NCI-H748 treated with DMSO at 0.1 percent for 48 hours (cell line): ENCODE results near the gene ZPBP.
"Not testable (repeated sequence)": the region's sequence is repeated elsewhere in the genome, so short reads cannot be mapped to it uniquely, and the experiment has no call there.

Experiments
- DNase-seq: peaks from one replicate; lab custom pipeline; 2025; lab: John Stamatoyannopoulos, UW

ZPBP gene

DNA sequence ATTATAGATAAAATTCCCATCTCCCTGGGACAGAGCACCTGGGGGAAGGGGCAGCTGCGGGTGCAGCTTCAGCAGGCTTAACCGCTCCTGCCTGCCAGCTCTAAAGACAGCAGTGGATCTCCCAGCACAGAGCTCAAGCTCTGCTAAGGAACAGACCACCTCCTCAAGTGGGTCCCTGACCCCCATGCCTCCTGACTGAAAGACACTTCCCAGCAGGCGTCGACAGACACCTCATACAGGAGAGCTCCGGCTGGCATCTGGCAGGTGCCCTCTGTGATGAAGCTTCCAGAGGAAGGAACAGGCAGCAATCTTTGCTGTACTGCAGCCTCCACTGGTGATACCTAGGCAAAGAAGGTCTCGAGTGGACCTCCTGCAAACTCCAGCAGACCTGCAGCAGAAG, 51.9 kb downstream of the ZPBP start:
- not testable (repeated sequence) for DNase-seq

DNA sequence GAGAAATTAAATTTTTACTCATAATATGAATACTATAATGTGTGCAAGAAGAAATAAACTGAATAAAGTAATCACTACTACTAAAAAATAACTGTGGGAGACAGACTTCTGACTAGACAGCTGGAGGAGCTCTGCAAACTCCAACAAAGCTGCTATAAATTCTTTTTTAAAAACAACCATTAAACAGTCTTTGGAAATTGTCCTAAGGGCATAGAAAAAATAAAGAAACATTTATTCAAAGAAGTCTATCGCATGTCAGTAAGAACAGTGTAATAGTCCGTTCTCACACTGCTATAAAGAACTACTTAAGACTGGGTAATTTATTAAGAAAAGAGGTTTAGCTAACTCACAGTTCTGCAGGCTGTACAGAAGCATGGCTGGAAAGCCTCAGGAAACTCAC, 56.0 kb downstream of the ZPBP start:
- DNase-seq = no peak

DNA sequence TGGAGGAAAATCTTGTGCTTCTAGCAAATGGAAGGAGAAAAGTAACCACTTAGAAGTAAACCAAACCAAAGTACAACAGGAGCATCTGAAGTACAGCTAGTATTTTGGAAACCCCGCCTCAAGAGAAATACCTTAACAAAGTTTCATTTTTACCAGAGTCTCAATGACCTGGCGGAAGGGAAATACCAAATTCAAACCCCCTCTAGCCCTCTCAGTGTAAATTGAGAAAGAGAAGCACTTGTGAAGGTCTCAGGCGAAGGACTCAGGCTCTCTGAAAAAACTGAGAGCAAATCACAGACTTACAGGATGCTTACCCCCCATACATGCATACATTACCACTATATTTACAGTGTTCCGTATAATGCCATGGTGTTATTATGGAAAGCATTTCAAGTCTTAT, 70.1 kb downstream of the ZPBP start:
- DNase-seq = no peak

DNA sequence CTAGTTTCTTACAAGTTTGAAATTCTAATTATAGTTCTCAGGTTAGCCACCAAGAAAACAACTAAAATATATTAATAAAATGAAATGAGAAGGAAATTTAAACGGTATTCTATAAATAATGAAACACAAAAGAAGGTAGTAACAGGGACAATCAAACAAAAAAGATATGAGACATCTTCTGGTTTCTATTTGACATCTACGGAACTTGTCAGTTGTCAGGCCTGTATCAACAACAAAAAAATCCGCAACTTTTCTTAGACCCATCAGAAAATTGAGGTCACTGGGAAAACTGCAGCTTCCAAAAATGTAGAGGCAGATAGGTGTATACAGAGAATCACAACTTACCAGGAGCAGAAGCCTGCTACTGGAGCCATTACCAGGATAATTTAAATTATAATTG, 70.6 kb downstream of the ZPBP start:
- DNase-seq = no peak

DNA sequence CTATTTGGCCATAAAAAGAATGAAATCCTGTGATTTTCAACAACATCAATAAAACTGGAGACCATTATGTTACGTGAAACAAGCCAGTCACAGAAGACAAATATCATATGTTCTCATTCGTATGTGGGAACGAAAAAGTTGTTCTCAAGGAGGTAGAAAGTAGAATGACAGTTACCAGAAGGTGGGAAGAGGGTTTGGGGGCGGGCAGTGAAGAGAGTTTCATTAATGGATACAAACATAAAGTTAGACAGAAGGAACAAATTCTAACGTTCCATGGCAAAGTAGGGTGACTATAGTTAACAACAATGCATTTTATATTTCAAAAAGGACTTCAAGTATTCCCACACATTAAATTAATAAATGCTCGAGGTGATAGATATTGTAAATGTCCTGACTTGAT, 97.4 kb downstream of the ZPBP start:
- DNase-seq = no peak

DNA sequence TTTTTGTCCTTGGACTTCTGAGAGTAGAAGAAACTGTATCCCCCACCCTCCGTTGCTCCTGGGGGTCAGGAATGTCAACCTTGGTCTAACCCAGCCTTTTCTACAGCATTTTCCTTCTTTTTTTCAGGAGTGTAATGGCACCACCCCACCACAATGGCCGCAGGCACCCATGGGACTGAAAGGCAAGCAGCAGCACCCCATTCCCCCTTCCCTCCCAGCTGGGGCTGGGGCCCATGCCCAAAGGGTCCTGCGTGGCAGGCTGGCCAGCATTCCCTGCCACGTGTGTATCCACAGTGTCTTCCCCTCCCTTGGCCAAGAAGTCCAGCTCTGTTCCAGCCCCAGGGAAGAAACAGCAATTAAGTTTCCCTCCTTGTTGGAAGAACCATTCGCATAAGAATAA, 106.9 kb downstream of the ZPBP start:
- no peak for DNase-seq

DNA sequence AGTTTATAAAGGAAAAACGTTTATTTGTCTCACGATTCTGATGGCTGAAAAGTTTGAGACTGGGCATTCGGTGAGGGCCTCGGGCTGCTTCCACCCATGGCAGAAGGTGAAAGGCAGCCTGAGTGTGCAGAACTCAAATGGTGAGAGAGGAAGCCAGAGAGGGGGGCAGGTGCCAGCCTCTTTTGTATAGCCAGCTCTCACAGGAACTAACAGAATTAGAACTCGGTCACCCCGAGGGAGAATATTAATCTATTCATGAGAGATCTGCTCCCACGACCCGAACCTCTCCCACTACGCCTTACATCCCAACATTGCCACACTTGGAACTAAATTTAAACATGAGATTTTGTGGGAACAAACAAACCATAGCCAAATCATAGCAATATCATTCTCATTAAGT, 112.6 kb downstream of the ZPBP start:
- DNase-seq = no peak

DNA sequence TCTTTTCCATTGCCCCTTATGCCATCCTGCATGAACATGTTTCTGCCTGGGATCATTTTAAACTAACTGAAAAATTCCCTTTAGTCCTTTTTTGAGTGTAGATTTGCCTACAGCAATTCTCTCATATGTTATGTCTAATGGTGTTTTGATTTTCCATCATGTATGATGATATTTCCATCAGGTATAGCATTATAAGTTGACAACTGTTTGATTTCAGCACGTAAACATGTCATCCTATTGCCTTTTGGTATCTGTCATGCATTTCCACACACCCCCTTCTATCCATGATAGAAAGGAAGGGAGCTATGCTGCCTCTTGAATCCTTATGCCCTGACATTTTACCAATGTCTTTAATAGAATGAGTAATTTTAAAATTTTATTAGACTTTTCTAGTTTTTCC, 116.8 kb downstream of the ZPBP start:
- no peak for DNase-seq

DNA sequence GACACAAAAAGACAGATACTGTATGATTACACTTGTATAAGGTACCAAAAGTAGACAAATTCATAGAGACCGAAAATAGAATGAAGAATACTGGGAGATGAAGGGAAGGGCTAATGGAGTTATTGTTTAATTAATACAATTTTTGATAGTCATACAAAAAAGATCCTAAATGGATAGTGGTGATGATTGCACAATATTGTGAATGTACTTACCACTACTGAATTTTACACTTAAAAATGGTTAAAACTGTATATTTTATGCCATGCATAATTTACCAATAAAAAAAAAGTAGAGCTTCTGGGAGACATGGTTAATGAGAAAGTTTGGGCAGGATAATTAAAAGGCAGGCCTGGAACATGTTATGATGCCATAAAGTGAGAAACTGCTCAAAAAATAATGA, 119.0 kb downstream of the ZPBP start:
- DNase-seq = no peak

DNA sequence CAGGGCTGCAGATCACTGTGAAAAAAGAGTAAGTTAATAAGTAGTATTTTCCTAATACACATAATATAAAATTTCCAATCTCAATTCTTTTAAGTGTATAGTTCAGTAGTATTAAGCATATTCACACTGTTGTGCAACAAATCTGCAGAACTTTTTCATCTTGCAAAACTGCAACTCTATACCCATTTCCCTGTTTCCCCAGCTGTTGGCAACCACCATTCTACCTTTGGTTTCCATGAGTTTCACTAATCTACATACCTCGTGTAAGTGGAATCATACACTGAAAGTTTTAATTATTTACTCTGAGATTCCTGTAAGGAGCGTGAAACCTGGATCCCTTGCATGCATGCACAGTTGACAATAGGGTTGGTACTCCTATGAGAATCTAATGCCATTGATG, 155.4 kb downstream of the ZPBP start:
- DNase-seq = no peak

DNA sequence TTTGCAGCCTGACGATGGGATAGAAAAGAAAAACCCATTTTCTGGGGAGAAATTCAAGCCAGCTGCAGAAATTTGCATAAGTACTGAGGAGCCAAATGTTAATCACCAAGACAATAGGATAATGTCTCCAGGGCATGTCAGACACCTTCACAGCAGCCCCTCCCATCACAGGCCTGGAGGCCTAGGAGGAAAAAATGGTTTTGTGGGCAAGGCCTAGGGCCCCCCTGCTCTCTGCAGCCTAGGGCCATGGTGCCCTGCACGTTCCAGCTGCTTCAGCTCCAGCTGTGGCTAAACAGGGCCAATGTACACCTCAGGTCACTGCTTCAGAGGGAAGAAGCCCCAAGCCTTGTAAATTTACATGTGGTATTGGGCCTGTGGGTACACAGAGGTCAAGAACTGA, 161.4 kb downstream of the ZPBP start:
- no peak for DNase-seq

DNA sequence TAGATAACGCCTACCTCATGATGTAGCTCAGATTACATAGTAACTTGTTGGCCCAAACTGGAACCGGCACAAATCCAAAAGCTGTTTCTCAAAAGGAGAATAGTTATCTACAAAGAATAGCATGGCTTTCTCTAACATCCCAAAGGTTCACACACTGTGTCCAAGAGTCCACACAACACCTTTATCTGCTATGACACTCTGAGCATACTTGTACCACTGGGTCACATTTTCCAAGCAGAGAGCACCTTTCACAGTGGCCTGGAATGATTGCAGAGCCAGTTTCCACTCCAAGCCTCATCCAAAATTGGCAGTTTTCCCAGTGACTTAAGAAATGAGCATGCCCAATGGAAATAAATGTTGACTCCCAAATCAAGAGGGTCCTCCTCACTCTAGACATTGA, 164.3 kb downstream of the ZPBP start:
- DNase-seq = no peak

DNA sequence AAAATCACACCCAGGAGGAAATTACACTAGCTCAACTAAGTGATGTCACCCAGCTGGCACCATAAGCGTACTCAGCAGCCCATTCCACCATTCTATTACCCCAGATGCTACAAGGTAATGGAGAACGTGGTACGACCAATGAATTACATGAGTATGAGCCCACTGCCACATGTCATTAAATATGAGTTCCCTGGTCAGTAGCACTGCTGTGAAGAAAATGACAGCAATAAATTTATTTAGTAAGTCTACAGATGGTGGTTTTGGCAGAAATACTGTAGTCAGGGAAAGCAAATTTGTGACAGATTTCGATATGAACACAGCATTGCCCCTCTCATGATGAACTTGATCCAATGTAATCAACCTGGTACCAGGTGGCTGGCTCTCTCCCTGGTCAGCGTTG, 165.4 kb downstream of the ZPBP start:
- no peak for DNase-seq

DNA sequence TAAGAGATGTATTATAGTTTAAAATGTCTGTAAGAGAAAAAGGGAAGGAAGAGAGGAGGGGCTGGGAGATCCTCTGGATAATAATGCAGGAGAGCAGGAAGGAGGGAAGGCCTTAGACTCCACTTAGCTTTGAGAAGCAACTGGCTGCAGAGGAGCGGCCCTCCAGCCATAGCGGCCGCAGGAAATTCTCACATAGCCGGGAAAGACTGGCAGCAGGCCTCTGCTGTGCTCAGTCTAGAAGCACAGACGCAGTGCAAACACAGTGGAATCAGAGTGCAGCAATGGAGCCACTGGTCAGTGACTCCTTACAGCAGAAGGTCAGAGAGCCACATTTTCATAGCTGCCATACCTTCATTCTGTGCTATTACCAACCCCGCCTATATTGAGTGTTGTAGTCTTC, 166.3 kb downstream of the ZPBP start:
- DNase-seq = no peak

DNA sequence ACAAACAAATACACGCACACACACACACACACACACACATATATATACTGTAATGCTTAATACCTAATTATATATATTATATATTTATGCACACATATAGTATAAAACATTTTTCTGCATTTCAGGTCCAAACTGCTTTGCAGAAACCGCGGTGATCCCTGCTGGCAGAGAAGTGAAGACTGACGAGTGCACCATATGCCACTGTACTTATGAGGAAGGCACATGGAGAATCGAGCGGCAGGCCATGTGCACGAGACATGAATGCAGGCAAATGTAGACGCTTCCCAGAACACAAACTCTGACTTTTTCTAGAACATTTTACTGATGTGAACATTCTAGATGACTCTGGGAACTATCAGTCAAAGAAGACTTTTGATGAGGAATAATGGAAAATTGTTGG, 181.1 kb downstream of the ZPBP start:
- DNase-seq = no peak

DNA sequence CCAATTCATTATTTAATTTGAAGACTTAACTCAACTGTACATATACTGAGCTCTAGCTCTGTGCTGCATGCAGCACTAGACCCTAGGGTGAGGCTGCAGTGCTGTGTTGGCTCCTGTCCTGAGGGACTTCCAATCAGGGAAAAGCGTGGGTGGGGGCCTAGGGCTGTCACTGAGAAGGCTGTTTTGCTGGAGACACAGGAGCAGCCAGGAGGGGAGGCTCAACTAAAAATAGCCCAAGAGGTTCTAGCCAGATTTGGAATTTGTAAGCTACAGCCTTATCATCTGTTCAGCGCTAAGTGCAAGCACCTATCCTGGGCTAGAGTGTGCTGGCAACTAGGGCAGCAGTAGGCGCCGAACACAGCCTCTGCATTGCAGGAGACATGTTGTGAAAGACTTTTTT, 198.5 kb downstream of the ZPBP start:
- no peak for DNase-seq

DNA sequence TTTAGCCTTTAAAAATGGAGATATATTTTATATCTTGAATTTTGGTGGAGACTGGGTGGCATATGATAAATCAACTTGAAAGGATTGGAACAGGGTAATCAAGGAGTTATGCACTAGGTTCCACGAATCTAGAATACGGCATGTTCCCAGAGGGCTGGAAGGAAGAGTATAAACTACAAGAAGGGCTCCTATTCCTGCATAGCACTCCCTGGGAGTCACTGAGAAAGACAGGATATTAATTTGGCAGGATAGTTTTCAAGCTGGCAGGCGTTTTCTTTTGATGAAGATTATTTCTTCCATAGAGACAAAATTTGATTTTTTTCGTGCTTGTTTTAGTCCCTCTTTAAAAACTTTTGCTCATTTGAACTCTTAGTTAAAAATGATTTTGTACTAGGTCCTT, 199.9 kb downstream of the ZPBP start:
- no peak for DNase-seq

DNA sequence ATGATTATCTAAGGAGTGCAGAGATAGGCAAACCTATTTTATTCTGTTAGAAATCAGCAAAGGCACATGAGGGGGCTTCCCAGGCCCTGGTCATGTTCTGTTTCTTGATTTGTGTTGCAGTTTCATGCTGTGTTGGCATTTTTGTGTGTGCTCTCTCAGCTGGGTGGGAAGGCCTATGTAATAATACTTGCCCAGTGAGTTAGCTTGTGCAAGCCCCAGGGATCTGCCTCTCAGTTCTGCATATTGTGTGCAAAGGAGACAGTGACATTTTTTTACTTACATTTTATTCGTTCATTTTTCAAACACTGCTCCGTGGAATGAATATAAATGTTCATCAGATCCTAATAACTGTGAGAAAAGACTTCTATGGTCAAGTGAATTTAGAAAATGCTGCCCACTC, 200.6 kb downstream of the ZPBP start:
- no peak for DNase-seq
